Endodermal cell (in vitro differentiated cells): Measurements from ENCODE around the gene SRP9. TPM values are rescaled to one million over a fixed set of nuclear protein-coding genes. Genes with fewer than 3 reads are reported as not detected.
"Not testable (repeated sequence)": the region's sequence is repeated elsewhere in the genome, so short reads cannot be mapped to it uniquely, and the experiment has no call there.

ENCODE experiments used
- DNase-seq: peaks from one replicate; pipeline ENCODE4 v3.0.0-alpha.2; 2017
- H3K27ac ChIP-seq: 2 replicates; pipeline ENCODE4 v1.5.1; 2013; ENCODE audit warnings: mild to moderate bottlenecking, low read depth, low read length, moderate library complexity
- H3K27me3 ChIP-seq: 2 replicates; pipeline ENCODE4 v1.6.1; 2013; ENCODE audit warnings: mild to moderate bottlenecking, low read length, moderate library complexity; ENCODE audit not compliant: insufficient read depth, control insufficient read depth, poor library complexity, severe bottlenecking
- H3K36me3 ChIP-seq: 2 replicates; pipeline ENCODE4 v1.7.0; 2013; ENCODE audit warnings: mild to moderate bottlenecking, low read length, moderate library complexity; ENCODE audit not compliant: control insufficient read depth, insufficient read depth
- H3K4me1 ChIP-seq: one replicate; pipeline ENCODE4 v1.7.0; 2013; ENCODE audit warnings: low read length; ENCODE audit not compliant: control insufficient read depth, insufficient read depth
- H3K4me3 ChIP-seq: 2 replicates; pipeline ENCODE4 v1.5.1; 2013; ENCODE audit warnings: mild to moderate bottlenecking, low read length, moderate library complexity
- H3K9ac ChIP-seq: 2 replicates; pipeline ENCODE4 v1.6.1; 2013; ENCODE audit warnings: mild to moderate bottlenecking, low read length, moderate library complexity; ENCODE audit not compliant: poor library complexity, severe bottlenecking; ENCODE audit errors: extremely low read depth
- H3K9me3 ChIP-seq: 2 replicates; pipeline ENCODE4 v1.6.1; 2013; ENCODE audit warnings: mild to moderate bottlenecking, low read length, moderate library complexity; ENCODE audit not compliant: control insufficient read depth
- H3K27ac Mint-ChIP-seq: 2 replicates; pipeline ENCODE4 v1.8.0; 2020; ENCODE audit warnings: mixed read lengths
- H3K27me3 Mint-ChIP-seq: 2 replicates; pipeline ENCODE4 v1.8.0; 2021; ENCODE audit warnings: mild to moderate bottlenecking, mixed read lengths; ENCODE audit not compliant: insufficient read depth
- H3K36me3 Mint-ChIP-seq: 2 replicates; pipeline ENCODE4 v1.8.0; 2020; ENCODE audit warnings: low read depth, mixed read lengths
- H3K4me1 Mint-ChIP-seq: 2 replicates; pipeline ENCODE4 v1.8.0; 2020; ENCODE audit warnings: mixed read lengths
- H3K4me3 Mint-ChIP-seq: 2 replicates; pipeline ENCODE4 v1.8.0; 2020; ENCODE audit warnings: mild to moderate bottlenecking, moderate library complexity, mixed read lengths
- H3K9me3 Mint-ChIP-seq: 2 replicates; pipeline ENCODE4 v1.8.0; 2020; ENCODE audit warnings: mild to moderate bottlenecking, mixed read lengths
- WGBS, 2 experiments: methylation state at CpG; one replicate each; pipeline versions ENCODE4 v1.1.5 to v1.1.7; 2013; ENCODE audit warnings: missing lambda C conversion rate in 2 of 2, mixed read lengths in 1 of 2; ENCODE audit not compliant: insufficient coverage in 1 of 2, insufficient read length in 1 of 2; 5-methylcytosine and 5-hydroxymethylcytosine counted together
- total RNA-seq, 2 donors: library from RNA; stranded (reverse); fragmentation: NEBNext Ultra II Directional in 1 of 2; extraction: Animal tissue kit (Norgen Biotek cat#: 25700) in 1 of 2; gene quantifications; 2 replicates in 1 of 2; 3 replicates in 1 of 2; pipeline ENCODE4 v1.2.1, GENCODE V29; 2021
- TF ChIP-seq, protein P1 (sequence below): fragments of 200-600 bp; sonication (generic); conservative IDR thresholded peaks from 2 replicates; pipeline ENCODE4 v1.5.0; 2021; ENCODE audit warnings: antibody characterized with exemption, mild to moderate bottlenecking

Gene SRP9
- total RNA-seq, 2 donors from 2014 or later = 286 to 319 TPM

- no peaks in the 10 kb centered on the region for H3K27me3 Mint-ChIP-seq
- TF ChIP-seq, protein P1, sequence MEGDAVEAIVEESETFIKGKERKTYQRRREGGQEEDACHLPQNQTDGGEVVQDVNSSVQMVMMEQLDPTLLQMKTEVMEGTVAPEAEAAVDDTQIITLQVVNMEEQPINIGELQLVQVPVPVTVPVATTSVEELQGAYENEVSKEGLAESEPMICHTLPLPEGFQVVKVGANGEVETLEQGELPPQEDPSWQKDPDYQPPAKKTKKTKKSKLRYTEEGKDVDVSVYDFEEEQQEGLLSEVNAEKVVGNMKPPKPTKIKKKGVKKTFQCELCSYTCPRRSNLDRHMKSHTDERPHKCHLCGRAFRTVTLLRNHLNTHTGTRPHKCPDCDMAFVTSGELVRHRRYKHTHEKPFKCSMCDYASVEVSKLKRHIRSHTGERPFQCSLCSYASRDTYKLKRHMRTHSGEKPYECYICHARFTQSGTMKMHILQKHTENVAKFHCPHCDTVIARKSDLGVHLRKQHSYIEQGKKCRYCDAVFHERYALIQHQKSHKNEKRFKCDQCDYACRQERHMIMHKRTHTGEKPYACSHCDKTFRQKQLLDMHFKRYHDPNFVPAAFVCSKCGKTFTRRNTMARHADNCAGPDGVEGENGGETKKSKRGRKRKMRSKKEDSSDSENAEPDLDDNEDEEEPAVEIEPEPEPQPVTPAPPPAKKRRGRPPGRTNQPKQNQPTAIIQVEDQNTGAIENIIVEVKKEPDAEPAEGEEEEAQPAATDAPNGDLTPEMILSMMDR = no peak
- H3K9me3 Mint-ChIP-seq = no peaks in the 10 kb centered on the region
- Histone ChIP-seq H3K4me3 (peak overlapping the region; percentile 92), H3K9ac (no peak overlapping the region), H3K36me3 (peaks cover 20% of the 10 kb centered on the region), H3K27me3 (no peaks in the 10 kb centered on the region), H3K9me3 (no peaks in the 10 kb centered on the region), H3K4me1 (peaks cover 6% of the 10 kb centered on the region), H3K27ac (peak overlapping the region; percentile 44)
- H3K4me3 Mint-ChIP-seq = no peak overlapping the region
- 42 to 53% methylated on average over 13 to 18 of the region's 18 CpGs for WGBS, 2 experiments
- H3K36me3 Mint-ChIP-seq = peaks cover 17% of the 10 kb centered on the region
- peaks cover 31% of the 10 kb centered on the region for H3K4me1 Mint-ChIP-seq
- no peak overlapping the region for H3K27ac Mint-ChIP-seq
- no peak for DNase-seq
These were observed 506 bp upstream of the SRP9 start for GRCh38 chr1:225777058-225777582.

DNA sequence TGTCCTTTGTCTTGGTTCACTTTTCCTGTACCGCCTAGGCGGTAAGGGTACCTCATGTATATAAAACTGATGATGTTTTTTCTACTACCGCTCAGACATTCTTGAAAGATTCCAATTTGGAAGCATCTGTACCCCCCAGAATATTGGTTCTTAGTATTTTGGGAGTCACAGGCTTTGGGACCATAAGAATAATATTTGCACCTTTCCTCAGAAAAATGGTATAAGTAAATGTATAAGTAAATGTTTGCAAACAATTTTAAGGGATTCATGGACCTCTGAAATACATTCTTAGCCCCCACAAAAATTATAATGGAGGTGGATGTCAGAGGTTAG lies 677 bp downstream of the SRP9 start:
- H3K4me1 ChIP-seq = peaks cover 4% of the 10 kb centered on the region
- no peak for DNase-seq
- Mint-ChIP-seq H3K9me3 (no peaks in the 10 kb centered on the region), H3K4me1 (peaks cover 28% of the 10 kb centered on the region), H3K27ac (no peak overlapping the region), H3K4me3 (no peak overlapping the region), H3K36me3 (peaks cover 25% of the 10 kb centered on the region), H3K27me3 (no peaks in the 10 kb centered on the region)
- no peaks in the 10 kb centered on the region for H3K27me3 ChIP-seq
- H3K9me3 ChIP-seq = peaks cover 3% of the 10 kb centered on the region
- H3K9ac ChIP-seq = peak overlapping the region; percentile 81
- TF ChIP-seq, protein P1 = no peak
- H3K4me3 ChIP-seq = peak overlapping the region; percentile 92
- peak overlapping the region; percentile 93 for H3K27ac ChIP-seq
- WGBS, 2 experiments = 0% methylated on average over 1 to 3 of the region's 3 CpGs
- peaks cover 30% of the 10 kb centered on the region for H3K36me3 ChIP-seq

- not testable (repeated sequence) for H3K27me3 Mint-ChIP-seq, DNase-seq, H3K27me3 ChIP-seq, H3K4me1 ChIP-seq, H3K4me3 Mint-ChIP-seq, H3K27ac Mint-ChIP-seq, H3K9me3 Mint-ChIP-seq, H3K27ac ChIP-seq
- H3K9ac ChIP-seq = peak overlapping the region; percentile 81
- H3K36me3 ChIP-seq = peaks cover 38% of the 10 kb centered on the region
- H3K9me3 ChIP-seq = peaks cover 11% of the 10 kb centered on the region
- Mint-ChIP-seq H3K36me3 (peaks cover 32% of the 10 kb centered on the region), H3K4me1 (peaks cover 25% of the 10 kb centered on the region)
- peak overlapping the region; percentile 92 for H3K4me3 ChIP-seq
- 65 to 67% methylated on average over 13 of the region's 13 CpGs for WGBS, 2 experiments
These were observed 1.5 kb downstream of the SRP9 start for GRCh38 chr1:225779165-225779564.

DNA sequence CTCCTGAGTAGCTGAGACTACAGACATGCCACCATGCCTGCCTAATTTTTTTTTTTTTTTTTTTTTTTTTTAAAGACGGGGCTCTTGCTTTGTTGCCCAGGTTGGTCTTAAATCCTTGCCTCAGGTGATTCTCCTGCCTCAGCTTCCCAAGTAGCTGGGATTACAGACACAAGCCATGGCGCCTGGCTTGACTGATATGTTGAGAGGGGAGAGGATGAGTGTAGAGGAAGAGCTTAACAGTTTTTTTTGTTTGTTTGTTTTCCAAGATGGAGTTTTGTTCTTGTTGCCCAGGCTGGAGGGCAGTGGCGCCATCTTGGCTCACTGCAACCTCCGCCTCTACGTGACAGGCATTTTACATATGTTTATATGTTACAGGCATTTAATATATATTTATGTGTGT lies 2.5 kb downstream of the SRP9 start:
- WGBS, 2 experiments = 96% methylated on average over 5 of the region's 5 CpGs; no CpG with 5 or more reads in 1 of the 2 experiments
- TF ChIP-seq, protein P1 = no peak
- H3K27me3 Mint-ChIP-seq = no peaks in the 10 kb centered on the region
- DNase-seq = no peak
- no peak overlapping the region for H3K27ac ChIP-seq
- peaks cover 17% of the 10 kb centered on the region for H3K4me1 Mint-ChIP-seq
- peaks cover 1% of the 10 kb centered on the region for H3K9me3 Mint-ChIP-seq
- no peak overlapping the region for H3K9ac ChIP-seq
- H3K27ac Mint-ChIP-seq = peak overlapping the region; percentile 74
- peaks cover 46% of the 10 kb centered on the region for H3K36me3 ChIP-seq
- H3K4me1 ChIP-seq = peaks cover 4% of the 10 kb centered on the region
- no peaks in the 10 kb centered on the region for H3K27me3 ChIP-seq
- H3K4me3 ChIP-seq = peak overlapping the region; percentile 92
- H3K9me3 ChIP-seq = peaks cover 11% of the 10 kb centered on the region
- peak overlapping the region; percentile 27 for H3K4me3 Mint-ChIP-seq
- peaks cover 41% of the 10 kb centered on the region for H3K36me3 Mint-ChIP-seq
